K562 (cell line): Measurements from ENCODE around the gene GALNT7. TPM values are rescaled to one million over a fixed set of nuclear protein-coding genes. Genes with fewer than 3 reads are reported as not detected.

Source experiments
- ATAC-seq: fragments of 200-7000 bp; cut with Tn5 transposase; 3 replicates; pipeline ENCODE4 v1.9.1; 2020; ENCODE audit warnings: moderate library complexity
- BruUV-seq: library from RNA; stranded (reverse); fragments of 400-500 nt; replicated peaks from 2 replicates; lab custom pipeline; 2021; lab: Mats Ljungman, UMichigan
- CTCF ChIA-PET: fragments of 300-600 bp; formaldehyde crosslinking; extraction: SDS; loops from one replicate; lab custom pipeline; 2021; ENCODE audit warnings: low intra/inter-chr PET ratio; lab: Yijun Ruan, JAX
- POLR2A ChIA-PET: fragments of 300-600, 350-650 bp; sonication (Branson Sonifier 250); formaldehyde crosslinking; extraction: SDS; loops from one replicate; lab custom pipeline; 2021; ENCODE audit warnings: antibody characterized with exemption, inconsistent platforms; lab: Yijun Ruan, JAX
- DNase-seq, 4 experiments: peaks; one replicate each; pipeline versions ENCODE4 v3.0.0 to v3.0.0-alpha.2; 2011 to 2018; ENCODE audit warnings: low spot score in 3 of 4, mixed read lengths in 3 of 4; ENCODE audit errors: extremely low read depth in 1 of 4
- FAIRE-seq: peaks from 2 replicates; lab custom pipeline; 2011; peaks lifted over from hg19 to GRCh38; lab: Jason Lieb, UNC
- H2AFZ ChIP-seq: 2 replicates; pipeline ENCODE4 v1.6.0; 2011; ENCODE audit warnings: low read depth, low read length, control low read depth, inconsistent platforms
- H3K27ac ChIP-seq: fragments of 200-600 bp; 3 replicates; pipeline ENCODE4 v1.8.0; 2011; ENCODE audit warnings: low read depth, mild to moderate bottlenecking, control low read depth, inconsistent platforms, low read length, moderate library complexity, mixed read lengths; ENCODE audit errors: extremely low read depth
- H3K27me3 ChIP-seq, 2 experiments: fragments of 300-600 bp in 1 of 2; 2 replicates in 1 of 2; 3 replicates in 1 of 2; pipeline versions ENCODE4 v1.6.0 to v1.8.0; 2011; ENCODE audit warnings: inconsistent platforms in 2 of 2, low read length in 2 of 2, mild to moderate bottlenecking in 1 of 2, mixed read lengths in 1 of 2, moderate library complexity in 1 of 2; ENCODE audit not compliant: control insufficient read depth in 2 of 2, insufficient read depth in 2 of 2
- H3K36me3 ChIP-seq: fragments of 300-600 bp; 3 replicates; pipeline ENCODE4 v1.8.0; 2011; ENCODE audit warnings: mild to moderate bottlenecking, low read length, inconsistent platforms; ENCODE audit not compliant: control insufficient read depth, insufficient read depth
- H3K4me1 ChIP-seq, 2 experiments: fragments of 200-600 bp in 1 of 2; replicated peaks in 1 of 2; 2 replicates in 1 of 2; 3 replicates in 1 of 2; pipeline versions ENCODE4 v1.5.1 to v1.8.0; 2011; ENCODE audit warnings: inconsistent platforms in 2 of 2, low read length in 2 of 2, mild to moderate bottlenecking in 1 of 2, mixed read lengths in 1 of 2, moderate library complexity in 1 of 2; ENCODE audit not compliant: control insufficient read depth in 2 of 2, insufficient read depth in 2 of 2
- H3K4me2 ChIP-seq: 2 replicates; pipeline ENCODE4 v1.6.1; 2011; ENCODE audit warnings: low read length, control low read depth, inconsistent platforms, mixed read lengths; ENCODE audit not compliant: insufficient read depth
- H3K4me3 ChIP-seq: fragments of 200-600 bp; sonication (generic), shearing (Covaris generic); 2 replicates; pipeline ENCODE4 v1.5.1; 2016; ENCODE audit warnings: control low read depth, inconsistent platforms
- H3K79me2 ChIP-seq: fragments of 200-600 bp; 3 replicates; pipeline ENCODE4 v1.8.0; 2011; ENCODE audit warnings: low read length, inconsistent platforms; ENCODE audit not compliant: control insufficient read depth, insufficient read depth
- H3K9ac ChIP-seq, 2 experiments: 2 replicates each; pipeline versions ENCODE4 v1.6.0 to v1.6.1; 2011; ENCODE audit warnings: low read depth in 2 of 2, low read length in 2 of 2, control low read depth in 1 of 2, inconsistent platforms in 1 of 2, mild to moderate bottlenecking in 1 of 2, mixed read lengths in 1 of 2; ENCODE audit not compliant: insufficient read depth in 1 of 2
- H3K9me1 ChIP-seq: one replicate; pipeline ENCODE4 v1.6.0; 2011; ENCODE audit warnings: inconsistent platforms, mild to moderate bottlenecking, low read length, moderate library complexity; ENCODE audit not compliant: control insufficient read depth, insufficient read depth
- H3K9me3 ChIP-seq: replicated peaks from 2 replicates; pipeline ENCODE4 v1.5.1; 2011; ENCODE audit warnings: low read depth, low read length, inconsistent platforms; ENCODE audit not compliant: control insufficient read depth, insufficient read depth
- H4K20me1 ChIP-seq: replicated peaks from 2 replicates; pipeline ENCODE4 v1.6.1; 2011; ENCODE audit warnings: low read length, inconsistent platforms, mixed read lengths; ENCODE audit not compliant: control insufficient read depth, insufficient read depth
- ATF3 ChIP-seq, 2 experiments: fragments of 450-650 bp in 1 of 2; sonication (generic) in 1 of 2; formaldehyde crosslinking in 1 of 2; IDR thresholded peaks in 1 of 2; conservative IDR thresholded peaks in 1 of 2; 2 replicates each; pipeline versions ENCODE4 v1.6.1 to v1.8.1; 2016 to 2023; ENCODE audit warnings: mild to moderate bottlenecking in 2 of 2, moderate library complexity in 2 of 2, inconsistent platforms in 1 of 2, missing genetic modification reagents in 1 of 2
- CBX1 ChIP-seq: sonication (generic); IDR thresholded peaks from 2 replicates; pipeline ENCODE4 v1.6.1; 2016; ENCODE audit warnings: antibody characterized with exemption, low read depth, mild to moderate bottlenecking
- CEBPG ChIP-seq, 3 experiments: fragments of 200-800 bp in 1 of 3; sonication (Bioruptor generic) in 1 of 3; sonication (generic) in 1 of 3; formaldehyde crosslinking in 1 of 3; IDR thresholded peaks in 2 of 3; conservative IDR thresholded peaks in 1 of 3; 2 replicates each; pipeline versions ENCODE4 v1.6.1 to v1.8.0; 2016 to 2022; ENCODE audit warnings: missing compliant biosample characterization in 2 of 3, missing genetic modification characterization in 2 of 3, mild to moderate bottlenecking in 1 of 3, missing genetic modification reagents in 1 of 3
- CTBP1 ChIP-seq: fragments of 450-650 bp; IDR thresholded peaks from 2 replicates; pipeline ENCODE4 v1.6.1; 2016; ENCODE audit warnings: borderline replicate concordance
- FOSL1 ChIP-seq: fragments of 200-800 bp; sonication (Bioruptor generic); conservative IDR thresholded peaks from 2 replicates; pipeline ENCODE4 v1.6.1; 2016; ENCODE audit warnings: missing genetic modification characterization, missing compliant biosample characterization
- KLF16 ChIP-seq: IDR thresholded peaks from 2 replicates; pipeline ENCODE4 v1.6.1; 2016; ENCODE audit warnings: antibody characterized with exemption
- RAD21 ChIP-seq, 2 experiments: fragments of 250-450 bp in 1 of 2; fragments of 450-650 bp in 1 of 2; sonication (Bioruptor Pico) in 1 of 2; formaldehyde crosslinking in 1 of 2; IDR thresholded peaks in 1 of 2; conservative IDR thresholded peaks in 1 of 2; 2 replicates each; pipeline versions ENCODE4 v1.4.0 to v1.8.0; 2020 to 2022; ENCODE audit warnings: mild to moderate bottlenecking in 2 of 2, moderate library complexity in 1 of 2
- RUNX1 ChIP-seq: sonication (generic); IDR thresholded peaks from 2 replicates; pipeline ENCODE4 v1.6.1; 2016; ENCODE audit warnings: antibody characterized with exemption, low read depth
- TAL1 ChIP-seq: fragments of 450-650 bp; IDR thresholded peaks from 2 replicates; pipeline ENCODE4 v1.6.1; 2016; ENCODE audit warnings: mild to moderate bottlenecking
- TEAD1 ChIP-seq, 2 experiments: fragments of 450-650 bp in 1 of 2; sonication (generic) in 1 of 2; formaldehyde crosslinking; IDR thresholded peaks; 2 replicates each; pipeline versions ENCODE4 v1.4.0 to v1.8.0; 2020 to 2022; ENCODE audit warnings: mild to moderate bottlenecking in 2 of 2, missing genetic modification reagents in 1 of 2
- TRIM25 ChIP-seq: fragments of 450-650 bp; IDR thresholded peaks from 2 replicates; pipeline ENCODE4 v1.7.0; 2016; ENCODE audit warnings: borderline replicate concordance
- ZNF124 ChIP-seq: sonication (generic); formaldehyde crosslinking; IDR thresholded peaks from 2 replicates; pipeline ENCODE4 v1.8.1; 2022; ENCODE audit warnings: missing genetic modification reagents
- ZNF24 ChIP-seq: fragments of 450-650 bp; IDR thresholded peaks from 2 replicates; pipeline ENCODE4 v1.6.1; 2016
- WGBS: fragments of 100-300 bp; shearing (Covaris generic); methylation state at CpG from one replicate; pipeline ENCODE4 v1.1.6; 2016; ENCODE audit warnings: low coverage, mixed read lengths; ENCODE audit not compliant: insufficient coverage; ENCODE audit errors: missing lambda C conversion rate; 5-methylcytosine and 5-hydroxymethylcytosine counted together
- in situ Hi-C: fragments of 300-500 bp; cut with MboI; formaldehyde crosslinking; loops from 4 replicates; pipeline ENCODE4 v1.15.0; 2018; ENCODE audit warnings: inconsistent platforms, mixed read lengths
- intact Hi-C: fragments of 100-400 bp; cut with micrococcal nuclease; formaldehyde crosslinking; loops from 2 replicates; pipeline ENCODE4 v1.14.2; 2022
- polyA plus RNA-seq, 8 experiments: library from polyadenylated mRNA; depleted of rRNA in 4 of 8; stranded (reverse) in 5 of 8; unstranded in 3 of 8; fragments of >200 nt; fragmentation: Nextera tagmentation in 2 of 8; fragmentation: Illumina TruSeq in 1 of 8; extraction: Ambion mirVana in 2 of 8; extraction: Trizol in 1 of 8; gene quantifications; 2 replicates each; pipeline versions ENCODE4 v1.2.1 to v1.2.3, GENCODE V29; 2011 to 2014; ENCODE audit warnings: inconsistent platforms in 1 of 8, missing spikeins in 1 of 8
- total RNA-seq, 7 experiments: library from RNA; depleted of rRNA in 6 of 7; stranded (reverse); fragments of >200 nt in 6 of 7; fragmentation: Illumina TruSeq in 2 of 7; extraction: Trizol in 2 of 7; gene quantifications; 2 replicates each; pipeline versions ENCODE4 v1.2.1 to v1.2.3, GENCODE V29; 2011 to 2021; ENCODE audit warnings: low replicate concordance in 1 of 7

The GALNT7 gene
- total and polyA plus RNA-seq, 9 of the 15 experiments (the other 6 are each of a cell fraction or from before 2014, with no cell fraction given) = 16.7 to 38.7 (median 31.1) TPM

- no peak for TF ChIP-seq CTBP1
Observed at GRCh38 chr4:173248690-173249089, 80.1 kb downstream of the GALNT7 start (continued).

GRCh38 chr4:173252024-173252935 lies 83.7 kb downstream of the GALNT7 start:
- no peak overlapping the region for H2AFZ ChIP-seq
- FAIRE-seq (peak; percentile 99), ATAC-seq (peak; percentile 92), DNase-seq (peak; percentile 37 to 86 (median 56))
- peak overlapping the region; percentile 43; the same call in 1 of the 3 replicates for H3K27ac ChIP-seq
- H3K4me1 ChIP-seq = peaks cover 2 to 3% of the 10 kb centered on the region in 2 experiments; a peak in 3 of 5 replicates
- H3K4me2 ChIP-seq = peak overlapping the region; percentile 19; the same call in 1 of the 2 replicates
- ChIA-PET POLR2A (interaction anchor here (0.7 to 1.0 kb wide), 3 partner anchors 13 to 37 kb away, joined by 3 to 5 read pairs (median 3); no protein-coding TSS in a partner anchor), CTCF (no interaction called here)
- WGBS = 27% methylated on average over 6 of the region's 6 CpGs
- H3K9ac ChIP-seq = no peak overlapping the region
- no peaks in the 10 kb centered on the region; the same call in 1 of the 2 replicates for H3K9me3 ChIP-seq
- no peaks in the 10 kb centered on the region; the same call in 1 of the 2 replicates for H4K20me1 ChIP-seq
- BruUV-seq = no TSS peak
- H3K79me2 ChIP-seq = peaks cover 41% of the 10 kb centered on the region; the same call in 2 of the 3 replicates
- in situ Hi-C loops = no loop called here
- intact Hi-C loops = loop anchor here (10.0 kb wide), 1 partner anchor 357 kb away; no protein-coding TSS in a partner anchor
- H3K27me3 ChIP-seq = no peaks in the 10 kb centered on the region
- no peak overlapping the region for H3K4me3 ChIP-seq
- peaks cover 13% of the 10 kb centered on the region; the same call in 2 of the 3 replicates for H3K36me3 ChIP-seq
- H3K9me1 ChIP-seq = no peaks in the 10 kb centered on the region
- no peak for TF ChIP-seq ZNF124 (CRISPR knock-in tag)
- TF ChIP-seq ATF3 (IDR thresholded peaks at IDR 0.05) = peak; percentile 97
- TF ChIP-seq ATF3 (CRISPR knock-in tag; conservative IDR thresholded peaks at IDR 0.05) = peak; percentile 99
- peak; percentile 95 for TF ChIP-seq KLF16
- peak; percentile 44; the same call in 1 of the 2 replicates for TF ChIP-seq CBX1
- TF ChIP-seq ZNF24 = peak; percentile 64; the same call in 1 of the 2 replicates
- 0 out of 2 replicates have a peak, but pooled peaks have one; percentile 73 for TF ChIP-seq RUNX1
- TF ChIP-seq TEAD1 (CRISPR knock-in tag; IDR thresholded peaks at IDR 0.05) = peak; percentile 79 to 81
- TF ChIP-seq TAL1 = peak; percentile 60
- TF ChIP-seq FOSL1 (tag) = peak; percentile 99
- TF ChIP-seq CEBPG (CRISPR knock-in tag; IDR thresholded peaks at IDR 0.05) = peak; percentile 86
- peak in 1 of 2 experiments; percentile 64; a peak in 2 of 4 replicates for TF ChIP-seq CEBPG (tag; conservative IDR thresholded peaks at IDR 0.05 in 1 of 2, IDR thresholded peaks at IDR 0.05 in 1 of 2)
- no peak for TF ChIP-seq TRIM25
- peak in 1 of 2 experiments; percentile 28; a peak in 2 of 4 replicates for TF ChIP-seq RAD21 (CRISPR knock-in tag; conservative IDR thresholded peaks at IDR 0.05 in 1 of 2, IDR thresholded peaks at IDR 0.05 in 1 of 2)
